Measurements from ENCODE around the gene SYTL4. TPM values are rescaled to one million over a fixed set of nuclear protein-coding genes. Genes with fewer than 3 reads are reported as not detected.
"Not testable (repeated sequence)": the region's sequence is repeated elsewhere in the genome, so short reads cannot be mapped to it uniquely, and the experiment has no call there.

Gene SYTL4
- total RNA-seq, 1 experiment from 2014 or later: 0.13 TPM

GRCh38 chrX:100743009-100743607 lies 11.2 kb upstream of the SYTL4 start:
- H3K56ac ChIP-seq (ENCODE audit: insufficient read length, low read depth, low read length): no peak overlapping the region
- H2BK5ac ChIP-seq (ENCODE audit: insufficient read length, low read length): no peak overlapping the region
- no peaks in the 10 kb centered on the region for H3K79me2 ChIP-seq (ENCODE audit: insufficient read depth, low read length)
- no peak overlapping the region for H2BK20ac ChIP-seq (ENCODE audit: low read depth, low read length, poor library complexity, severe bottlenecking)
- H3K4me3 Mint-ChIP-seq: no peak overlapping the region
- H3T11ph ChIP-seq (ENCODE audit: low read length): no peak overlapping the region
- H4K8ac ChIP-seq (replicated peaks; ENCODE audit: insufficient read length, low read depth, low read length): no peak overlapping the region
- H3K27ac ChIP-seq (ENCODE audit: insufficient read length, low read depth, low read length): no peak overlapping the region
- no peak for TF ChIP-seq CTCF (conservative IDR thresholded peaks at IDR 0.05)
- no peak overlapping the region for H3K4ac ChIP-seq (ENCODE audit: low read depth, low read length)
- no peak overlapping the region for H3K4me2 ChIP-seq (ENCODE audit: insufficient read depth, insufficient read length, low read length)
- H2BK15ac ChIP-seq (ENCODE audit: low read depth, low read length): no peak overlapping the region
- peaks cover 0 to 1% (median 0%) of the 10 kb centered on the region in 3 experiments; a peak in 1 of 7 replicates for H3K36me3 Mint-ChIP-seq (ENCODE audit: insufficient read depth in 1 of 3, low read depth in 3 of 3)
- no peak overlapping the region for H2BK12ac ChIP-seq (ENCODE audit: insufficient read length, low read depth, low read length)
- no peaks in the 10 kb centered on the region for H4K20me1 ChIP-seq (ENCODE audit: control insufficient read depth, insufficient read depth, insufficient read length)
- H4K91ac ChIP-seq (ENCODE audit: insufficient read length, low read depth, low read length): no peak overlapping the region
- H3K9me3 Mint-ChIP-seq: peaks cover 28 to 43% of the 10 kb centered on the region in 2 experiments
- H3K18ac ChIP-seq (ENCODE audit: insufficient read length, low read depth, low read length): no peak overlapping the region
- no peaks in the 10 kb centered on the region for H3K27me3 ChIP-seq (ENCODE audit: insufficient read depth, low read length)
- no peak for DNase-seq
- WGBS (ENCODE audit: extremely low coverage, insufficient read length, low lambda C conversion rate): no CpG with 5 or more reads among the region's 2 CpGs
- H3K27me3 Mint-ChIP-seq (ENCODE audit: low read depth): peaks cover 7% of the 10 kb centered on the region; the same call in 1 of the 2 replicates
- no peak overlapping the region for H2AK5ac ChIP-seq (ENCODE audit: insufficient read length, low read length)
- no peaks in the 10 kb centered on the region for H3K79me1 ChIP-seq (ENCODE audit: insufficient read depth, low read depth, low read length, poor library complexity, severe bottlenecking)
- H3K4me1 ChIP-seq (ENCODE audit: insufficient read depth, low read length): no peaks in the 10 kb centered on the region
- no peaks in the 10 kb centered on the region for H3K23me2 ChIP-seq (ENCODE audit: insufficient read length, low read depth, low read length, poor library complexity, severe bottlenecking)
- H3K9me3 ChIP-seq (ENCODE audit: control insufficient read depth, low read depth, low read length): peaks cover 11% of the 10 kb centered on the region
- no peak overlapping the region for H4K5ac ChIP-seq (ENCODE audit: insufficient read length, low read depth, low read length)
- H2AFZ ChIP-seq (ENCODE audit: low read length): no peak overlapping the region
- H3K27ac Mint-ChIP-seq: no peak overlapping the region
- H3K23ac ChIP-seq (ENCODE audit: insufficient read length, low read depth, low read length): no peak overlapping the region
- H3K9ac ChIP-seq (ENCODE audit: extremely low read depth, insufficient read length, low read length): no peak overlapping the region
- H3K14ac ChIP-seq (ENCODE audit: insufficient read depth, low read length): no peak overlapping the region
- no peak overlapping the region for H2BK120ac ChIP-seq (ENCODE audit: low read depth, low read length, poor library complexity, severe bottlenecking)
- no peaks in the 10 kb centered on the region for H3K4me1 Mint-ChIP-seq

GRCh38 chrX:100724006-100724405 lies 7.9 kb downstream of the SYTL4 start:
- not testable (repeated sequence) for H3K4me3 Mint-ChIP-seq; DNase-seq; H4K8ac ChIP-seq (replicated peaks; ENCODE audit: insufficient read length, low read depth, low read length); H3K27ac Mint-ChIP-seq; H3K56ac ChIP-seq (ENCODE audit: insufficient read length, low read depth, low read length); H2BK15ac ChIP-seq (ENCODE audit: low read depth, low read length); H3K14ac ChIP-seq (ENCODE audit: insufficient read depth, low read length); H3K27ac ChIP-seq (ENCODE audit: insufficient read length, low read depth, low read length); H2AK5ac ChIP-seq (ENCODE audit: insufficient read length, low read length); H2AFZ ChIP-seq (ENCODE audit: low read length); H2BK5ac ChIP-seq (ENCODE audit: insufficient read length, low read length); H4K20me1 ChIP-seq (ENCODE audit: control insufficient read depth, insufficient read depth, insufficient read length); H2BK20ac ChIP-seq (ENCODE audit: low read depth, low read length, poor library complexity, severe bottlenecking); H4K91ac ChIP-seq (ENCODE audit: insufficient read length, low read depth, low read length); H3T11ph ChIP-seq (ENCODE audit: low read length); H3K23ac ChIP-seq (ENCODE audit: insufficient read length, low read depth, low read length); H3K18ac ChIP-seq (ENCODE audit: insufficient read length, low read depth, low read length); H2BK12ac ChIP-seq (ENCODE audit: insufficient read length, low read depth, low read length); H3K23me2 ChIP-seq (ENCODE audit: insufficient read length, low read depth, low read length, poor library complexity, severe bottlenecking); H3K4me1 Mint-ChIP-seq; H3K27me3 ChIP-seq (ENCODE audit: insufficient read depth, low read length); H2BK120ac ChIP-seq (ENCODE audit: low read depth, low read length, poor library complexity, severe bottlenecking); H3K79me2 ChIP-seq (ENCODE audit: insufficient read depth, low read length); H3K4me1 ChIP-seq (ENCODE audit: insufficient read depth, low read length); H3K4ac ChIP-seq (ENCODE audit: low read depth, low read length); H3K4me2 ChIP-seq (ENCODE audit: insufficient read depth, insufficient read length, low read length); H4K5ac ChIP-seq (ENCODE audit: insufficient read length, low read depth, low read length); H3K79me1 ChIP-seq (ENCODE audit: insufficient read depth, low read depth, low read length, poor library complexity, severe bottlenecking); H3K9ac ChIP-seq (ENCODE audit: extremely low read depth, insufficient read length, low read length)
- WGBS (ENCODE audit: extremely low coverage, insufficient read length, low lambda C conversion rate): no CpG with 5 or more reads among the region's 30 CpGs
- peaks cover 36% of the 10 kb centered on the region for H3K9me3 ChIP-seq (ENCODE audit: control insufficient read depth, low read depth, low read length)
- H3K27me3 Mint-ChIP-seq (ENCODE audit: low read depth): peaks cover 25% of the 10 kb centered on the region
- H3K9me3 Mint-ChIP-seq: peaks cover 57 to 66% of the 10 kb centered on the region in 2 experiments
- peaks cover 0 to 14% (median 8%) of the 10 kb centered on the region in 3 experiments; a peak in 4 of 7 replicates for H3K36me3 Mint-ChIP-seq (ENCODE audit: insufficient read depth in 1 of 3, low read depth in 3 of 3)

Measured in H9 (cell line).